Thyroid gland (tissue), 4 donors: ENCODE measurements around the gene PLCL1.

ENCODE experiments used
- CTCF ChIP-seq, 6 experiments: fragments of 200-600 bp in 3 of 6; fragments of 450-650 bp in 3 of 6; sonication (generic) in 3 of 6; IDR thresholded peaks; one replicate each; pipeline ENCODE4 v1.5.1; 2016 to 2019; ENCODE audit warnings: antibody characterized with exemption in 6 of 6, mild to moderate bottlenecking in 2 of 6, inconsistent platforms in 1 of 6, moderate library complexity in 1 of 6
- POLR2A ChIP-seq, 2 donors: fragments of 450-650 bp; IDR thresholded peaks; one replicate each; pipeline ENCODE4 v1.6.1; 2017; ENCODE audit warnings: antibody characterized with exemption in 2 of 2, mild to moderate bottlenecking in 2 of 2, moderate library complexity in 1 of 2

GRCh38 chr2:198135481-198135934 is 331.1 kb downstream of the PLCL1 start:
- TF ChIP-seq CTCF (IDR thresholded peaks at IDR 0.05) (no peak), POLR2A (IDR thresholded peaks at IDR 0.05) (no peak)
